ENCODE measurements around the gene TMEM63C. TPM values are rescaled to one million over a fixed set of nuclear protein-coding genes. Genes with fewer than 3 reads are reported as not detected.

TMEM63C gene
- total and polyA plus RNA-seq, 2 donors from 2014 or later, result 0.84 to 1.9 TPM

- H3K36me3 ChIP-seq (ENCODE audit: control insufficient read depth in 2 of 3, insufficient read depth in 3 of 3, low read length in 3 of 3), result no peaks in the 10 kb centered on the region
- no peak overlapping the region for H3K9ac ChIP-seq (ENCODE audit: low read length in 3 of 3)
- DNase-seq (no peak), FAIRE-seq (no peak)
- H3K9me3 ChIP-seq (ENCODE audit: control insufficient read depth in 2 of 3, insufficient read depth in 1 of 3, low read length in 3 of 3), result peaks cover 0 to 2% (median 0%) of the 10 kb centered on the region in 3 donors
- intact Hi-C loops (cut with DNase I), result no loop called here
- no peak overlapping the region for H3K4me3 ChIP-seq (ENCODE audit: low read length in 3 of 3)
- H3K4me1 ChIP-seq (ENCODE audit: control insufficient read depth in 2 of 3, insufficient read depth in 2 of 3, low read depth in 1 of 3, low read length in 3 of 3), result no peaks in the 10 kb centered on the region
- TF ChIP-seq CTCF (IDR thresholded peaks at IDR 0.05; ENCODE audit: borderline replicate concordance, extremely low read depth, insufficient read depth), result no peak
- no peak overlapping the region for H3K27ac ChIP-seq (ENCODE audit: low read depth in 2 of 2, low read length in 2 of 2)
- H3K27me3 ChIP-seq (ENCODE audit: control insufficient read depth, insufficient read depth, low read length), result no peaks in the 10 kb centered on the region
Observed at GRCh38 chr14:77225892-77226557, 44.4 kb downstream of the TMEM63C start.

DNA sequence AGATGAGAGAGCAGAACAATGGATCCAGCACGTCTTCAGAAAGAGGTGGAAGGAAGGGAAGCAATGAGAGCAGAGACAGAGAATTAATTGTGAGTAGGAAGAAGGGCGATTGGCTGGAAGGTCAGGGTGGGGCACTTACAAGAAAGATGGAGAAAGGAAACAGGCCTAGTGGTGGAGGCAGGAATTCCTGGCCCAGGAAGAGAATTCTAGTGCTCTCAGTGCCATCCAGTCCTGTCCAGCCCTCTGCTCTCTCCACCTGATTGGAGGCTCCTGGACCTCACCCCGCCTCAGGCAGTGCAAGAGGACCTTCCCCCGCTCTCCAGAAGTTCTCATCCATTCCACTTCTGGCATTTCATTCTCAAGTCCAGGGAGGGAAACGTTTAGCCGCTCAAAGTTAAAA is 46.5 kb downstream of the TMEM63C start:
- DNase-seq (no peak), FAIRE-seq (no peak)
- Histone ChIP-seq H3K9ac (ENCODE audit: low read length in 3 of 3) (no peak overlapping the region), H3K27me3 (ENCODE audit: control insufficient read depth, insufficient read depth, low read length) (no peaks in the 10 kb centered on the region), H3K4me3 (ENCODE audit: low read length in 3 of 3) (no peak overlapping the region), H3K36me3 (ENCODE audit: control insufficient read depth in 2 of 3, insufficient read depth in 3 of 3, low read length in 3 of 3) (no peaks in the 10 kb centered on the region), H3K27ac (ENCODE audit: low read depth in 2 of 2, low read length in 2 of 2) (no peak overlapping the region), H3K9me3 (ENCODE audit: control insufficient read depth in 2 of 3, insufficient read depth in 1 of 3, low read length in 3 of 3) (peaks cover 0 to 3% (median 0%) of the 10 kb centered on the region in 3 donors), H3K4me1 (ENCODE audit: control insufficient read depth in 2 of 3, insufficient read depth in 2 of 3, low read depth in 1 of 3, low read length in 3 of 3) (no peaks in the 10 kb centered on the region)
- intact Hi-C loops (cut with DNase I), result no loop called here
- TF ChIP-seq CTCF (IDR thresholded peaks at IDR 0.05; ENCODE audit: borderline replicate concordance, extremely low read depth, insufficient read depth), result no peak

DNA sequence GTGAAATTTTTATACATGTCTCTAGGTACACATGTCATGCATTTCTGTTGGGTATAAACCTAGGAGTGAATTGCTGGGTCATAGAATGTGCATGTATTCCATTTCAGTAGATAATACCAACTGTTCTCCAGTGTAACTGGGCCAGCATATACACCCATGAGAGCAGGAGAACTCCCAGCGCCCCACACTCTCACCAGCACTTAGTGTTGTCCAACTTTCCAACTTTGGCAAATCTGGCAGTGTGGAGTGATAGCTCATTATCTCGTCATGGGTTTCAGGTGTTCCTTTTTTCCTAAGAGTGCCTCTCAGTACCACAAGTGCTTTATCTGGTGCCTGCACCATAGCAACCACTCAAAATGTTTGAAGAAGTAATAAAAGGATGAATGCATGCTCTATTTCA is 49.3 kb downstream of the TMEM63C start:
- no peak for TF ChIP-seq CTCF (IDR thresholded peaks at IDR 0.05; ENCODE audit: borderline replicate concordance, extremely low read depth, insufficient read depth)

More for the DNA sequence above, 49.3 kb downstream of the TMEM63C start:
- H3K4me1 ChIP-seq (ENCODE audit: control insufficient read depth in 2 of 3, insufficient read depth in 2 of 3, low read depth in 1 of 3, low read length in 3 of 3), result no peaks in the 10 kb centered on the region
- intact Hi-C loops (cut with DNase I), result no loop called here
- H3K27me3 ChIP-seq (ENCODE audit: control insufficient read depth, insufficient read depth, low read length), result no peaks in the 10 kb centered on the region
- DNase-seq (no peak), FAIRE-seq (no peak)
- H3K9me3 ChIP-seq (ENCODE audit: control insufficient read depth in 2 of 3, insufficient read depth in 1 of 3, low read length in 3 of 3), result peaks cover 0 to 3% (median 0%) of the 10 kb centered on the region in 3 donors
- H3K9ac ChIP-seq (ENCODE audit: low read length in 3 of 3), result no peak overlapping the region
- no peaks in the 10 kb centered on the region for H3K36me3 ChIP-seq (ENCODE audit: control insufficient read depth in 2 of 3, insufficient read depth in 3 of 3, low read length in 3 of 3)
- no peak overlapping the region for H3K27ac ChIP-seq (ENCODE audit: low read depth in 2 of 2, low read length in 2 of 2)
- H3K4me3 ChIP-seq (ENCODE audit: low read length in 3 of 3), result no peak overlapping the region

All from kidney (tissue), 14 donors.